ENCODE results near the gene ETV1.
"Not testable (repeated sequence)": the region's sequence is repeated elsewhere in the genome, so short reads cannot be mapped to it uniquely, and the experiment has no call there.

The ETV1 gene

GRCh38 chr7:13921062-13921461 is 68.4 kb downstream of the ETV1 start:
- DNase-seq (ENCODE audit: low spot score), result no peak

DNA sequence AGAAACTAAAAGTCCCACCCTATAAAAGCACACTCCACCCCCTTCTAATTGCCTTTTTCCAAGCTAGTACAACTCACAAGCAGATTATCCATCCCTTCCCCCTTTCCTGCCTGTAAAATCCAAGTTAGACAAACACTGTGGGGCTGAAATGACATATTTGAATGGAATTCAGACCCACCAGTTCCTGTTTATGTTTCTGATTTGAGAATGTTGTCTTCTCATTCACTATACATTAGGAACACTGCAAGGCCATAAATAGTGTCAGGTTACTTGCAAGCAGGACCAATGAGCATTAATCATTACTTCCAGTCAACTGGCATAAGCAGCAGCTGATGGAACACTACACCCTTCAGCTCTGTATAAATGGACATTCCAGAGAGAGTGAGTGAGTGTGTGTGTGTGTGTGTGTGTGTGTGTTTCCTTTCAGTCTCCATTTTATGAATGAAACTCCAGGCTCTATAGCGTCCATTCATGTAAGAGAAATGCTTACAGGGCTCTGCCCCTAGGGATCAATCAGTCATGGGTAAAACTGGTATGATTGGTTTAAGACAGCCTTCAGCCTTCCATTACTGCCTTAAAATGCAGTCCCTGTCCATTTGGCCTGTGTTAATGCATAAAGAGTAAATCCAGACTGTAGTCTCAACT is 69.3 kb downstream of the ETV1 start:
- DNase-seq (ENCODE audit: low spot score), result peak; percentile 99

DNA sequence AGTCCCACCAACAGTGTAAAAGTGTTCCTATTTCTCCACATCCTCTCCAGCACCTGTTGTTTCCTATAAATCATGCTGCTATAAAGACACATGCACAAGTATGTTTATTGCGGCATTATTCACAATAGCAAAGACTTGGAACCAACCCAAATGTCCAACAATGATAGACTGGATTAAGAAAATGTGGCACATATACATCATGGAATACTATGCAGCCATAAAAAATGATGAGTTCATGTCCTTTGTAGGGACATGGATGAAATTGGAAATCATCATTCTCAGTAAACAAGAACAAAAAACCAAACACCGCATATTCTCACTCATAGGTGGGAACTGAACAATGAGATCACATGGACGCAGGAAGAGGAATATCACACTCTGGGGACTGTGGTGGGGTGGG is 71.1 kb downstream of the ETV1 start:
- not testable (repeated sequence) for DNase-seq (ENCODE audit: low spot score)

GRCh38 chr7:13917103-13917502 is 72.4 kb downstream of the ETV1 start:
- DNase-seq (ENCODE audit: low spot score), result not testable (repeated sequence)

DNA sequence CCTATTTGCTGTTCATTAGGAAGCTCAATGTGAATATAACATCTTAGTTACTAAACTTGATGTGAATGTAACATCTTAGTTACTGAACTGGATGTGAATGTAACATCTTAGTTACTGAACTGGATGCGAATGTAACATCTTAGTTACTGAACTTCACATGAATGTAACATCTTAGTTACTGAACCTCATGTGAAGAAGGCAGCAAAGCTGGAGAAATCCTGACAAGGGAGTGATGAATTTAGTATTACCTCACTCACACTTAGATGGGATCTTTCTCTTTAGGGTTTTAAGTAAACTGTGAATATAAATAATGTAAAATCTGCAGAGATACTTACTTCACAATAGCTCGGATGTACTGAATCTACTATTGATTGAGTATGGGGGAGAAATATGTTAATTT is 73.6 kb downstream of the ETV1 start:
- DNase-seq (ENCODE audit: low spot score), result no peak

DNA sequence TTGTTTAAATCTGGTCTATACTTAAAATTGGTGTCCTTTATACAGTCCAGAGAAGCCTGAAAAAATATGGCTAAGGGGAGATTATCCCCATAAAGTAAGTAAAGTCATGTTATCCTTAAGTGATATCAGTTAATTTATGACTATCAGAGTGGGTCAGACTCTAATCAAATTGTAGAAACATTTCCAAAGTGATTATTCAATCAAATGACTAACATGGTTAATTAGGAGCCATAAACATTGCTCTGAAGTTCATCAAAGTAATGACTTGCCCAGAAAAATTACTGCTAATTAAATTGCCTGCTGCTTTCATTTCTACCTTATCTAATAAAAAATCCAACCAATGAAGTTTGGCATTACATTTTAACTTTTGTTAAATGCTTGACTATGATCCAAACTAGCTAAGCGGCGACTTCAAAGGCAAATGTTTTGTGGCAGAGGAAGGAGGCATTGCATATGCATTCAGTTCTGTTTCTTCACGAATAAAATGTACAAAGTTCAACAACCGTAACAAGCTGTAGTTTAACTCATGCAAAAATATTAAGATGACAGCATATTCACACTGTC is 76.7 kb downstream of the ETV1 start:
- no peak for DNase-seq (ENCODE audit: low spot score)

DNA sequence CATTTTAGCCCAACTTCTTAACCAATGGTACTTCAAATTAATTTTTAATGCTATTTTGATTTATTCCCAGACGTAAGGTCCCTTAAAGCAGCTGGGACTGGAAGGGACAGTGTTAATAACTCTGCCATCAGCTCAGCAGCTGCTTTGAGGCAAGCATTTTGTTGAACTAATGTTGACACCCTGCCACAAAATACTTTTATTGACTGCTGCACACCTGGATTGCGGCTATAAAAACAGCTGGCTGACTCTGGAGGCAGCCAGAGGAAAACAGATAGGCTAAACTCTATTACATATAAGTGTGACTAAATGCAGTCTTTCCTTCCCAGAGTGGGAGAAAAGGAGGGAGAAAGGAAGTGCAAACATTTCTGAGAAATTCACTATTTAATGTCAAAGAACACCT is 77.6 kb downstream of the ETV1 start:
- no peak for DNase-seq (ENCODE audit: low spot score)

GRCh38 chr7:13910805-13911551 is 78.5 kb downstream of the ETV1 start:
- no peak for DNase-seq (ENCODE audit: low spot score)

- DNase-seq (ENCODE audit: low spot score), result peak; percentile 10
Measured at GRCh38 chr7:13908667-13909397, 80.6 kb downstream of the ETV1 start.

GRCh38 chr7:13907831-13908230 is 81.6 kb downstream of the ETV1 start:
- no peak for DNase-seq (ENCODE audit: low spot score)

DNA sequence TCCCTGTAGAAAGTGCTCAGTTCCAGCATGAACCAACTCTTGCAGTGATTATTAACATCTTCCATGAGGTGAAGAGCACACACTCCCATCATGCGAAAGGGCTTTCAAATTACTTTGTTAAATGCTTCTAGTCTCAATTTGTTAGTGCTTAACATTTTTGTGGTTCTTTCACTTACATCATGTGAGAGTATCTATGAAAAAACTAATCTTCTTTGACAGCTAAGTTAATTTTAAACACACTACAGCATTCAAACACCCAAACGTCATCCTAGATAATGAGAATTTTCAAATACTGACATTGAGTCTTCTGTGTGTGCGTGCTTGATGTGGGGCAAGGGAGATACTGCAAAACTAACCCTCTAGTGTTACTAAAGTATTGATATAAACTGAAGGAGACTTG is 84.8 kb downstream of the ETV1 start:
- no peak for DNase-seq (ENCODE audit: low spot score)

DNA sequence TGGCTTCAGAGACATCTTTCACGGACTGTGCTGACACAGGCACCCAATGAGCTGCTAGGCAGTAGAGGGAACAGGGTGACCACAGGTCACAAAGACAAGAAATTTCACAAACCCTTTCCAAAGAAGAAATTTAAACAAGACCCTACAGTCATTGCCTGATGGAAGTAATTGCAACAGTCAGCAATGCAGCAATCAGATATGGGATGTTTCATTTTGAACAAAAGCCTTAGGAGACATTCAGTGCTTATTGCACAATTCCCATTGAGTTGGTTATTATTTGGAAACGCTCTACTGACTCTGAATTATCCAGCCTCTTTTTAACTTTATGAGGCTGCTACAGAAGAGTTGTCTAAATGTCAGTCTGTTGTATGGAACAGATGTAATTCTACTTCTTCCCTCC is 85.5 kb downstream of the ETV1 start:
- no peak for DNase-seq (ENCODE audit: low spot score)

GRCh38 chr7:13901577-13901976 is 87.9 kb downstream of the ETV1 start:
- no peak for DNase-seq (ENCODE audit: low spot score)

GRCh38 chr7:13898957-13899670 is 90.4 kb downstream of the ETV1 start:
- no peak for DNase-seq (ENCODE audit: low spot score)

- no peak for DNase-seq (ENCODE audit: low spot score)
Measured at GRCh38 chr7:13897819-13898218, 91.6 kb downstream of the ETV1 start.

- DNase-seq (ENCODE audit: low spot score), result no peak
Measured at GRCh38 chr7:13894954-13895353, 94.5 kb downstream of the ETV1 start.

DNA sequence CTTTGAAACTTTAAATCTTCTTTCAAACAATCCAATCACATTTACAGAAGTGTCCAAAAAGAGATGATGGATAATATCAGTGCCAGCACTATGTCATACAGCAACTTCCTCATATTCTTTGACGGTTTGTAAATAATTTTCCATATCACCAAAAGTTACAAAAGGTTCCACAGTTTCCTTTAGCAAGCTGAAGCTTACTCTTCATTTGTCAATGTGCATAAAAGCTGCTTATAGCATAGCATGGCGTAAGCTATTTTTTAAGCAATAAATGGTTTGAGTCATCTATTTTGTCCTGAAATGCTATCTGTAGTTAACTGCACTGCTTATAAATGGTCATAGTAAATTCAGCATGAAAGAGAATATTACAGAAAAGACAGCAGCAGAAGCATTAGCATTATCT is 95.1 kb downstream of the ETV1 start:
- DNase-seq (ENCODE audit: low spot score), result no peak

GRCh38 chr7:13890793-13891192 is 98.7 kb downstream of the ETV1 start:
- DNase-seq (ENCODE audit: low spot score), result no peak

DNA sequence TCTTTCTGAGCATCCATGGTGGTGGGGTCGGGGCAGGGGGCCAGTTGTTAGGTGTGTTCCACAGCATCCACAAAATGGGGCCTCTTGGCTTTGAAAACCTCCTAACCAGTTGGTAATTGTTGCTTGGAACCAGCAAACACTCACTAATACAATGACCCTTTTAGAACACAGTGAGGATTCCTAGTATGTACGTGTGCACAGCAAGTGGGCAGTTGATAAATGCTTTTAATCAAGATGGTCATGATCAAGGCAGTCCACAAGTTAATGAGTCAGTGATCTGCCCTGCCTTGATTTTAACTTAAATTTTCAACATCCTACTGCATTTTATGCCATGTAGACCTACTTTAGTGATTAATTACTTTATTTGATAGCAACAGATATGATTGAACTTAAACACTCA is 103.1 kb downstream of the ETV1 start:
- no peak for DNase-seq (ENCODE audit: low spot score)

- no peak for DNase-seq (ENCODE audit: low spot score)
Measured at GRCh38 chr7:13882051-13882450, 107.4 kb downstream of the ETV1 start.

DNA sequence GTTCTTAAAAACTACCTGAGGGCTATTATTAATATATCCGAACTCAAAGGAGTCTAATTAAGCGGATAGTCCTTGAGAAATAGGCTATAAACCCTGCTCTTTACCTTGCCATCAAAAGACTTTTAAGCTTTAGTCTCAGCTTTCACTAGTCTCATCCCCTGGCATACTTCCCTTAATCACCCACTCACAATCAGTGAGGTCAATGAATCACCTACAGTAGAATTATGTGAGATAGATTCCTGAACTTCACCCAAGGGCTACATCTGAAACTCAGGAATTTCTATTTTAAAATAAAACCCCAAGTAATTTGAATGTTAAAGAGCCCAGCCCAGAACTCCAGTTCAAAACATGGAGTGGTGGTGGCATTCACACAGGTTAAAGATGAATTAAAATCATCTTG is 108.7 kb downstream of the ETV1 start:
- no peak for DNase-seq (ENCODE audit: low spot score)

- DNase-seq (ENCODE audit: low spot score), result no peak
Measured at GRCh38 chr7:13879994-13880686, 109.3 kb downstream of the ETV1 start.

All from kidney capillary endothelial cell (primary cell).